ENCODE data around the gene ADRA1B.
"Not testable (repeated sequence)": the region's sequence is repeated elsewhere in the genome, so short reads cannot be mapped to it uniquely, and the experiment has no call there.

The ADRA1B gene

GRCh38 chr5:160014197-160014596, 97.9 kb downstream of the ADRA1B start:
- not testable (repeated sequence) for DNase-seq; H3K4me3 ChIP-seq (ENCODE audit: insufficient read depth in 1 of 2, low read depth in 1 of 2, low read length in 2 of 2); H3K18ac ChIP-seq (ENCODE audit: low read depth in 1 of 2, low read length in 2 of 2); H3K9me3 ChIP-seq (ENCODE audit: control insufficient read depth, low read length); H2AFZ ChIP-seq (ENCODE audit: low read depth, low read length); H3K27me3 ChIP-seq (ENCODE audit: control insufficient read depth in 1 of 2, insufficient read depth in 1 of 2, low read length in 2 of 2); H2BK120ac ChIP-seq (ENCODE audit: low read depth, low read length); H2BK15ac ChIP-seq (ENCODE audit: low read depth, poor library complexity, severe bottlenecking); H3K23ac ChIP-seq (ENCODE audit: low read length in 2 of 2); H2AK5ac ChIP-seq (ENCODE audit: low read length, severe bottlenecking); H2BK12ac ChIP-seq (ENCODE audit: low read length in 2 of 2); H4K8ac ChIP-seq (ENCODE audit: low read length); H2BK5ac ChIP-seq (ENCODE audit: low read depth, low read length, poor library complexity, severe bottlenecking); H3K14ac ChIP-seq (ENCODE audit: low read length in 2 of 2); H3K4me1 ChIP-seq (ENCODE audit: control insufficient read depth, insufficient read depth, low read depth, low read length); H3K9ac ChIP-seq (ENCODE audit: low read length); H4K91ac ChIP-seq (ENCODE audit: low read length); H3K4ac ChIP-seq (ENCODE audit: low read depth in 1 of 2, low read length in 2 of 2); H3K4me2 ChIP-seq (ENCODE audit: low read length, poor library complexity, severe bottlenecking); H3K27ac ChIP-seq (ENCODE audit: low read length, poor library complexity, severe bottlenecking)
- 97% methylated on average over 6 of the region's 6 CpGs for WGBS
- H3K36me3 ChIP-seq (ENCODE audit: control insufficient read depth in 1 of 2, insufficient read depth in 2 of 2, low read depth in 1 of 2, low read length in 2 of 2): peaks cover 14 to 56% of the 10 kb centered on the region in 2 experiments
- peaks cover 20% of the 10 kb centered on the region for H3K79me1 ChIP-seq (replicated peaks; ENCODE audit: low read length, poor library complexity, severe bottlenecking)

- no peak overlapping the region for H3K9ac ChIP-seq (ENCODE audit: low read length)
- H2BK15ac ChIP-seq (ENCODE audit: low read depth, poor library complexity, severe bottlenecking): no peak overlapping the region
- no peak overlapping the region for H4K91ac ChIP-seq (ENCODE audit: low read length)
- WGBS: no CpG with 5 or more reads among the region's 2 CpGs
- no peak overlapping the region for H2AK5ac ChIP-seq (ENCODE audit: low read length, severe bottlenecking)
- no peak overlapping the region for H2AFZ ChIP-seq (ENCODE audit: low read depth, low read length)
- no peak overlapping the region for H3K27ac ChIP-seq (ENCODE audit: low read length, poor library complexity, severe bottlenecking)
- H4K8ac ChIP-seq (ENCODE audit: low read length): no peak overlapping the region
- no peak overlapping the region for H3K4me2 ChIP-seq (ENCODE audit: low read length, poor library complexity, severe bottlenecking)
- no peak overlapping the region for H3K4me3 ChIP-seq (ENCODE audit: insufficient read depth in 1 of 2, low read depth in 1 of 2, low read length in 2 of 2)
- no peaks in the 10 kb centered on the region for H3K27me3 ChIP-seq (ENCODE audit: control insufficient read depth in 1 of 2, insufficient read depth in 1 of 2, low read length in 2 of 2)
- peaks cover 25% of the 10 kb centered on the region for H3K79me1 ChIP-seq (replicated peaks; ENCODE audit: low read length, poor library complexity, severe bottlenecking)
- DNase-seq: no peak
- H2BK12ac ChIP-seq (ENCODE audit: low read length in 2 of 2): no peak overlapping the region
- H3K18ac ChIP-seq (ENCODE audit: low read depth in 1 of 2, low read length in 2 of 2): no peak overlapping the region
- H3K23ac ChIP-seq (ENCODE audit: low read length in 2 of 2): no peak overlapping the region
- H3K9me3 ChIP-seq (ENCODE audit: control insufficient read depth, low read length): no peaks in the 10 kb centered on the region
- no peak overlapping the region for H2BK5ac ChIP-seq (ENCODE audit: low read depth, low read length, poor library complexity, severe bottlenecking)
- peaks cover 11 to 36% of the 10 kb centered on the region in 2 experiments for H3K36me3 ChIP-seq (ENCODE audit: control insufficient read depth in 1 of 2, insufficient read depth in 2 of 2, low read depth in 1 of 2, low read length in 2 of 2)
- no peak overlapping the region for H3K4ac ChIP-seq (ENCODE audit: low read depth in 1 of 2, low read length in 2 of 2)
- no peaks in the 10 kb centered on the region for H3K4me1 ChIP-seq (ENCODE audit: control insufficient read depth, insufficient read depth, low read depth, low read length)
- no peak overlapping the region for H3K14ac ChIP-seq (ENCODE audit: low read length in 2 of 2)
- H2BK120ac ChIP-seq (ENCODE audit: low read depth, low read length): no peak overlapping the region
Measured at GRCh38 chr5:160018945-160019625, 102.8 kb downstream of the ADRA1B start.

GRCh38 chr5:160020266-160020770, 104.0 kb downstream of the ADRA1B start:
- Histone ChIP-seq H3K4ac (ENCODE audit: low read depth in 1 of 2, low read length in 2 of 2) (peak overlapping the region; percentile 6 to 53), H3K4me2 (ENCODE audit: low read length, poor library complexity, severe bottlenecking) (no peak overlapping the region), H3K9ac (ENCODE audit: low read length) (no peak overlapping the region), H3K4me1 (ENCODE audit: control insufficient read depth, insufficient read depth, low read depth, low read length) (no peaks in the 10 kb centered on the region), H3K36me3 (ENCODE audit: control insufficient read depth in 1 of 2, insufficient read depth in 2 of 2, low read depth in 1 of 2, low read length in 2 of 2) (peaks cover 9 to 28% of the 10 kb centered on the region in 2 experiments), H3K23ac (ENCODE audit: low read length in 2 of 2) (no peak overlapping the region), H2AFZ (ENCODE audit: low read depth, low read length) (no peak overlapping the region), H3K27ac (ENCODE audit: low read length, poor library complexity, severe bottlenecking) (no peak overlapping the region), H3K27me3 (ENCODE audit: control insufficient read depth in 1 of 2, insufficient read depth in 1 of 2, low read length in 2 of 2) (no peaks in the 10 kb centered on the region), H3K9me3 (ENCODE audit: control insufficient read depth, low read length) (no peaks in the 10 kb centered on the region), H3K14ac (ENCODE audit: low read length in 2 of 2) (no peak overlapping the region), H4K91ac (ENCODE audit: low read length) (no peak overlapping the region), H3K4me3 (ENCODE audit: insufficient read depth in 1 of 2, low read depth in 1 of 2, low read length in 2 of 2) (no peak overlapping the region), H3K18ac (ENCODE audit: low read depth in 1 of 2, low read length in 2 of 2) (peak overlapping the region in 1 of 2 experiments; percentile 54), H2BK15ac (ENCODE audit: low read depth, poor library complexity, severe bottlenecking) (no peak overlapping the region), H2BK5ac (ENCODE audit: low read depth, low read length, poor library complexity, severe bottlenecking) (no peak overlapping the region), H2AK5ac (ENCODE audit: low read length, severe bottlenecking) (no peak overlapping the region), H4K8ac (ENCODE audit: low read length) (peak overlapping the region; percentile 60), H2BK120ac (ENCODE audit: low read depth, low read length) (no peak overlapping the region), H3K79me1 (replicated peaks; ENCODE audit: low read length, poor library complexity, severe bottlenecking) (peaks cover 24% of the 10 kb centered on the region), H2BK12ac (ENCODE audit: low read length in 2 of 2) (peak overlapping the region; percentile 29 to 73)
- peak; percentile 47 for DNase-seq
- 73% methylated on average over 6 of the region's 7 CpGs for WGBS

- H4K91ac ChIP-seq (ENCODE audit: low read length): no peak overlapping the region
- H3K23ac ChIP-seq (ENCODE audit: low read length in 2 of 2): no peak overlapping the region
- no peak overlapping the region for H2BK120ac ChIP-seq (ENCODE audit: low read depth, low read length)
- no peak overlapping the region for H3K27ac ChIP-seq (ENCODE audit: low read length, poor library complexity, severe bottlenecking)
- no peak overlapping the region for H3K4me3 ChIP-seq (ENCODE audit: insufficient read depth in 1 of 2, low read depth in 1 of 2, low read length in 2 of 2)
- no peak overlapping the region for H2BK5ac ChIP-seq (ENCODE audit: low read depth, low read length, poor library complexity, severe bottlenecking)
- peaks cover 7 to 28% of the 10 kb centered on the region in 2 experiments for H3K36me3 ChIP-seq (ENCODE audit: control insufficient read depth in 1 of 2, insufficient read depth in 2 of 2, low read depth in 1 of 2, low read length in 2 of 2)
- WGBS: 30% methylated on average over 4 of the region's 4 CpGs
- H2BK15ac ChIP-seq (ENCODE audit: low read depth, poor library complexity, severe bottlenecking): no peak overlapping the region
- no peak overlapping the region for H4K8ac ChIP-seq (ENCODE audit: low read length)
- H3K9me3 ChIP-seq (ENCODE audit: control insufficient read depth, low read length): no peaks in the 10 kb centered on the region
- H3K18ac ChIP-seq (ENCODE audit: low read depth in 1 of 2, low read length in 2 of 2): no peak overlapping the region
- no peak overlapping the region for H3K4ac ChIP-seq (ENCODE audit: low read depth in 1 of 2, low read length in 2 of 2)
- H2BK12ac ChIP-seq (ENCODE audit: low read length in 2 of 2): no peak overlapping the region
- H2AFZ ChIP-seq (ENCODE audit: low read depth, low read length): no peak overlapping the region
- H3K4me2 ChIP-seq (ENCODE audit: low read length, poor library complexity, severe bottlenecking): no peak overlapping the region
- no peaks in the 10 kb centered on the region for H3K4me1 ChIP-seq (ENCODE audit: control insufficient read depth, insufficient read depth, low read depth, low read length)
- H3K27me3 ChIP-seq (ENCODE audit: control insufficient read depth in 1 of 2, insufficient read depth in 1 of 2, low read length in 2 of 2): no peaks in the 10 kb centered on the region
- no peak overlapping the region for H3K9ac ChIP-seq (ENCODE audit: low read length)
- peaks cover 24% of the 10 kb centered on the region for H3K79me1 ChIP-seq (replicated peaks; ENCODE audit: low read length, poor library complexity, severe bottlenecking)
- peak; percentile 45 for DNase-seq
- H2AK5ac ChIP-seq (ENCODE audit: low read length, severe bottlenecking): no peak overlapping the region
- no peak overlapping the region for H3K14ac ChIP-seq (ENCODE audit: low read length in 2 of 2)
Measured at GRCh38 chr5:160020964-160021363, 104.7 kb downstream of the ADRA1B start.

Measured in mesenchymal stem cell (in vitro differentiated cells and primary cell).